PC-3 (cell line): Measurements from ENCODE around the gene NCAPG2.

ENCODE experiments used
- EZH2 ChIP-seq: fragments of 300-600 bp; sonication (generic); IDR thresholded peaks from one replicate; pipeline ENCODE4 v1.6.1; 2017; ENCODE audit warnings: antibody characterized with exemption, mild to moderate bottlenecking, low read length; ENCODE audit not compliant: unreplicated experiment
- TF ChIP-seq, protein P1 (sequence below): fragments of 300-600 bp; sonication (generic); conservative IDR thresholded peaks from 2 replicates; pipeline ENCODE4 v1.5.1; 2017; ENCODE audit warnings: antibody characterized with exemption, low read depth, mild to moderate bottlenecking, low read length

DNA sequence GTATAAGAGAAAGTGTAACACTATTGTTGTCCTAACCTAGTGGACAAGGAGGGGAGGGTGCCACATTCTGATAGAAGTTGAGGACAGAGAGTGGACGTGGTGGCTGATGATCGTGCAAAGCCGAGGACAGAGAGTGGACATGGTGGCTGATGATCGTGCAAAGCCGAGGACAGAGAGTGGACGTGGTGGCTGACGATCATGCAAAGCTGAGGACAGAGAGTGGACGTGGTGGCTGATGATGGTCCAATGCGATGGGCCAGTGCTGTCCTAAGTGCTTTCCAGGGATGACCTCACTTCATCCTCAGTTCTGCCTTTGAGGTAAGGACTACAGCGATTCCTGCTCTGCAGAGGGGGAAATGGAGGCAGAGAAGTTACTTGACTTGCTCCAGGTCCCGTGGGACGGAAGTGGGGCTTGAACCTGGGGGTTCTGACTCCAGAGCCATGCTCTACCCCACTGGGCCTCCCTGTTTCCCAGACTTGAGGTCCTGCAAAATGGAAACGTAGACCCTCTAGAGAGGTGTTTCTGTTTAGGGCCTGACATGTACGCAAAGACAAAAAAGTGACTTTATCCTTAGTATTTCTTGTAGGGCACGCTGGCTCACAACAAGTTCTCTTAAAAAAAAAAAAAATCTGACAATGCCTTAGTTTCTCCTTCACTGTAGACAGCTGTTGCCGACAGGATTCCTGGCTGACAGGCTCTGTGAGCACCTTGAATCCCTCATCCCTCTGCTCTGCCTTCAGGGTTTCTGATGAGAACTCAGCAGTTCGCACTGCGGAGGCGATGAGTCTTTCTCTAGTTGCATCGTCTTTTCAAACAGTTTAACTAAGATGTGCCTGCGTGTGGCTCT, 20.3 kb upstream of the NCAPG2 start:
- no peak for TF ChIP-seq EZH2
- TF ChIP-seq, protein P1, sequence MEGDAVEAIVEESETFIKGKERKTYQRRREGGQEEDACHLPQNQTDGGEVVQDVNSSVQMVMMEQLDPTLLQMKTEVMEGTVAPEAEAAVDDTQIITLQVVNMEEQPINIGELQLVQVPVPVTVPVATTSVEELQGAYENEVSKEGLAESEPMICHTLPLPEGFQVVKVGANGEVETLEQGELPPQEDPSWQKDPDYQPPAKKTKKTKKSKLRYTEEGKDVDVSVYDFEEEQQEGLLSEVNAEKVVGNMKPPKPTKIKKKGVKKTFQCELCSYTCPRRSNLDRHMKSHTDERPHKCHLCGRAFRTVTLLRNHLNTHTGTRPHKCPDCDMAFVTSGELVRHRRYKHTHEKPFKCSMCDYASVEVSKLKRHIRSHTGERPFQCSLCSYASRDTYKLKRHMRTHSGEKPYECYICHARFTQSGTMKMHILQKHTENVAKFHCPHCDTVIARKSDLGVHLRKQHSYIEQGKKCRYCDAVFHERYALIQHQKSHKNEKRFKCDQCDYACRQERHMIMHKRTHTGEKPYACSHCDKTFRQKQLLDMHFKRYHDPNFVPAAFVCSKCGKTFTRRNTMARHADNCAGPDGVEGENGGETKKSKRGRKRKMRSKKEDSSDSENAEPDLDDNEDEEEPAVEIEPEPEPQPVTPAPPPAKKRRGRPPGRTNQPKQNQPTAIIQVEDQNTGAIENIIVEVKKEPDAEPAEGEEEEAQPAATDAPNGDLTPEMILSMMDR, result no peak
